ENCODE measurements around the gene FREY1.

The FREY1 gene, protein sequence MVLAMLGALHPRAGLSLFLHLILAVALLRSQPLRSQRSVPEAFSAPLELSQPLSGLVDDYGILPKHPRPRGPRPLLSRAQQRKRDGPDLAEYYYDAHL

GRCh38 chr11:45906965-45907611, at the start of gene FREY1:
TSS of gene FREY1 (minus strand) at chr11:45907271. CDS start at chr11:45907245, 26 bp downstream.
- no peak for DNase-seq (ENCODE audit: low read depth)

- peak; percentile 50 for DNase-seq (ENCODE audit: low read depth)
Measured at GRCh38 chr11:45949992-45950407, 42.9 kb upstream of the FREY1 start.

DNA sequence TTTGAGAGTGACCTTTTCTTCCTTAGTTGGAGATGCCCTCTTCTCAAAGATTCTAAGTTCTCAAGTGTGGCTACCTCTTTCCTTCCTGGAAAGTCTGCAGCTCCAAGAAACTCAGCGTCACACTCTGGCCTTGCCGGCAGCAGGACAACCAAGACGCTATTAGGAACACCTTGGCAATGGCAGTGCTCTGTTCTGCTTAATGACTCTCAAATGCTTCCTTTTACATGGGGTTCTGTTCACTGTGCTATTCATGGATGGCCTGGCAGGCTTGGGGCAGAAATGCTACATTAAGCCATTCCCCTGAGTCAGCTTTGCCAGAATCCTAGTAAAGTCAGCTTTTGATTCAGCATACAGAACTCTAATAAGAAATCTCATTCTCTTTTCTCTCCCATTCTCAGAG, 41.3 kb upstream of the FREY1 start:
- no peak for DNase-seq (ENCODE audit: low read depth)

DNA sequence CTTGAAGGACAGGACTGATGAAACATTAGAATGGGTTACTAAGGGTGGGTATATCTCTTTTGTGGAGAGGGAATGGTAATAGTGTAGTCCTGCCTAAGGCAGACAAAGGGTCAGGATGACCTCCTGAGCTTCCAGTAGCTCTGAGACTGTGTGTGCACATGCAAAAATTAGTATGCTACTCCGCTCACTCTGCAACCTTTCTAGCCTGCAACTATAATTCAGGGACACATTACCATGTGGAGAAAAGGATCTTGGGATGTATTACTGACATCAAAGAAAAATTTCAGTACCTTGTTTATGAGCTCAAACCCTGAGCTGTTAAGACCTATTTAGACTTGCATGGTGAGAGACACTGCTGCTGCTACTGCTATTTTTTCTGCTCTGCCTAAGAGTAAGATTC, 40.8 kb upstream of the FREY1 start:
- DNase-seq (ENCODE audit: low read depth): no peak

- no peak for DNase-seq (ENCODE audit: low read depth)
Measured at GRCh38 chr11:45945397-45945999, 38.4 kb upstream of the FREY1 start.

DNA sequence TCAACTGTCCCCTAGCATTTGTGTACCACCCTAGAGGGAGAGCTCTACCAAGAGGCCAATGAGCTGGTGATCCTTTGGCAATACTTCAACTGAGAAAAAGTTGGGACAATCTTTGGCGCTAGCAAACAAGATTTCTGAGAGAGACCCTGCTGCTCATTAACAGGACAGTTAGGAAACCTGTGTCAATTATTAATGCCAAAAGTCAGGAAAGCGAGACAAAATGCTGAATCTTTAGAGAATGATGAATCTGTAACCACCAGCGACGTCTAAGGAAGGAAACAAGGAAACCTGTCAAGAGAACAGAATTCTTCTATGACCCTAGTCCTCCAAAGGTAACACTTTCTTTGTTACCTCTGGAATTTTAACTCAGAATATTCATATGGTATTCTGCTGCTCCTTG, 35.3 kb upstream of the FREY1 start:
- no peak for DNase-seq (ENCODE audit: low read depth)

- DNase-seq (ENCODE audit: low read depth): no peak
Measured at GRCh38 chr11:45941285-45941684, 34.2 kb upstream of the FREY1 start.

DNA sequence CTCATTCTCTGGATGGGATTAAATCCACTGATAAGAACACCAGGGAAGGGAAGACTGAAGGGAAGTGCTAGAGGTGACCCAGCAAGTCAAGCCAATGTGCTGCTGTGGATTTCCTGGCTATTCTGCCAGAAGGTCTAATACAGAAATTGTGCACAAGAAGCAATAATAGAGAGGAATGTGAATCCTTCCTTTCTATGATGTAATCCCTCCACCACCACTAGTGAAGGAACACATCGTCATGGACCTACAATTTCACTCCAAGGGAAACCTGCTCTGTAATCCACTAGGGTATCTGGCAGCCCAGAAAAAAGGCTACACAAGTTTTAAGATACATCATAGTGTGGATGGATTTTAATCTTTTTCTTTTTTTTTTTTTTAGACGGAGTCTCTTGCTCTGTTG, 32.8 kb upstream of the FREY1 start:
- DNase-seq (ENCODE audit: low read depth): no peak

- no peak for DNase-seq (ENCODE audit: low read depth)
Measured at GRCh38 chr11:45937916-45938315, 30.8 kb upstream of the FREY1 start.

- no peak for DNase-seq (ENCODE audit: low read depth)
Measured at GRCh38 chr11:45936511-45937054, 29.5 kb upstream of the FREY1 start.

DNA sequence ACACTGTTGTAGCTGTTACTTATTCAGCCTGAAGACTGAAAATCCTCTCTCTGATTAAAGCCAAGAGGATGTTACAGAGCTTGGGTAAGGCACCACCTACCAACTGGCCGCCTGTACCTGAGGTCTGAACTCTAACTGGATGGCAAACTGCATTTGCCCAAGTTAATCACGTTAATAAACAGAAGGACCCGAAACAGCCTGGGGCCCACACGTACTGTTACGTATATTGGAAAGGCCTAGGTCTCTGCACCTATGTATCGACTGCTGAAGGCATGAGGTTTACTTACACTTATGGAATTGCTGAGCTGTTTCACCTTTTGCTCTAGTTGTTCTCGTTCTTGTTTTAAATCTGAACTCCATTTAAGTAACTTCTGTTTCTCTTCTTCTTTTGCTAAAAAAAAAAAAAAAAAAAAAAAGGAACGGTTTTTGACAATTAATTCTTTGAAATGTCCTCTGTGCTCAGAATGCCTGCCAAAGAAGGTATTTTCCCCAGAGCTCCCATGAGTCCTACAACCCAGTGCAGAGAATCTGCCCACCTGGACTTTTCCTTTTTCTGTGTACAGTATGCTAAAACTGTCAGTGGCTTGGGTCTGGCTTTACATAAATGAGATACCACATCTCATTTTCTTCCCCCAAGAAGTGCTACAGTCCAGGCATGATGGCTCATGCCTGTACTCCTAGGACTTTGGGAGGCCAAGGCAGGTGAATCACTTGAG, 28.4 kb upstream of the FREY1 start:
- no peak for DNase-seq (ENCODE audit: low read depth)

- DNase-seq (ENCODE audit: low read depth): no peak
Measured at GRCh38 chr11:45934580-45935318, 27.7 kb upstream of the FREY1 start.

DNA sequence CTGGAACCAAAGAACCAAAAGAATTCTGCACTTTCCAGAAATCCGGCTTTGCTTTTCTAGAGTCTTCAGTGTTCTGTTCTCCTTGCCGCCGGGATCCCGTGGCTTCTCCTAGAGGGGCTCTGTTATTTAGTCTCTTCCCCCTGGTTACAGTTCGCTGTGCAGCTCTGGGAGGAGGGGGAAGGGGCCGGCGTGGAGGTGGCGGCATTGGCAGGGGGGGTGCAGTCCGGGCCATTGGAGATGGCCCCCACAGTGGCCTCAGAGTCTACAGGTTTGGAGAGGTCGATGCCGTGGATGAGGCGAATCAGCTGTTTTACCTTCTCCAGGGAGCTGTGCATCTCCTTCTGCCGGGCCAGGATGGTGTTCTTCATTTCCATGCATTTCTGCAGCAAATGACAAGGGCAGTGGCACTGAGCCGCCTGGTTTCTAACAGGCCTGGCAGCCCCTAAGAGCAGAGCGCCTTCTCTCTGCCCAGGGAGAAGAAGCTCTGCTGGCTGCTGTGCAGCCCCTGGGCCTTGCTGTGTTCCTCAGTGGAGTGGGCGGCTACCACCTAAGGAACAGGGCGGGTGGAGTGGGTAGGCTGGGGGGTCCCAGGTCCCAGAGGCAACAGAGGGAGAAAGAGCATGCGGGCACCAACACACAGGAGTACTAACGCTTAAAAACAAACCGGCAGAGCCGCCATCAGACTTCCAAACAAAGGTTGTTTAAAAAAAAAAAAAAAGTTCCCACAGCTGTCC, 26.9 kb upstream of the FREY1 start:
- DNase-seq (ENCODE audit: low read depth): no peak

DNA sequence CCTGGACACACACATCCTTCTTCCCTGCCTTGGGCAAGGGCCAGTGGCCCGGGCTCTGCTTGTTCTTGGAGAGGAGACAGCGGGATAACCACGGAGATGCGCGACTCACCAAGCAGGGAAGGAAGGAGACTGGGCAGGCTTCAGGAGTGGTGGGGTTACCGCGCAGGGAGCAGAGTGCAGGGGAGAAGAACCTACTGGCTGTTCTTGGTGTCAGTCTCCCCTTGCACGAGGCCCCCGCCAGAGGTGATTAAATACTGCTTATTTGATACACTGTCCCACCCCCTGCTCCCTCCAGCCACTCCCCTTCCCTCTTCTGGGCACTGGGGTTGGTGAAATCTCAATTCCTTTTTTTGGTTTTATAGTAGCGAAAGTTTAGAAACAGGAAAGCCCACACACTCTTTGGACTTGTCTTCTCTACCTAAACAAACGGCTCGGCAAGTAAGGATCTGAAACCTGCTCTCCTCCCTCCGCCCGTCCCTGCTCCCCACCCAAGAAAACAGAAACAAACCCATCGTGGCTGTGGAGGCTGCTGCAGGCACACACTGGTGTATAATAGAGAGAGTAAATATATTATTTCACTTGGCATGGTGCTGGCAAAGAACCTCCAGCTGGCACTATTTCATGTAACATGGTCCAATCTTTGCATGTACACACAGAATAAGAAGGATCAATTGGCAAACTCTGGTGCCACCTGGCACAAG, 26.2 kb upstream of the FREY1 start:
- DNase-seq (ENCODE audit: low read depth): peak; percentile 6

DNA sequence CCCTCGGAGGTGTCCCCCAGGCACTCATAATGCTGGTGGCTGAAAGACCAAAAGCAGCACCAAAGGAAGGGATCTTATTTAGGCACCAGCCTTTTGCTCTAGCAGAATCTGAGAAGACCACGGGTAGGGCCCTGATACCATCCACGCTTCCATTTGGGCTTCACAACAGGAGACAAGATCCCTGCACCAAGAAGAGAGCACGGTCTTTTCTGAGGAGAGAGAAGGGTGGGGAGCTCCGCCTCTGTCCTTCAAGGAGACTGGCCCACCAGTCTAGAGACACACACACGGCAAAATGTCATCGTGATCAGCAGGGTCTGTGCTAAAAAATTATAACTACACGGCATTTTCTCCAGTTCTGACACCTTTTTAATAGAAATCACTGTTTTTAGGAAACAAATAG, 25.1 kb upstream of the FREY1 start:
- no peak for DNase-seq (ENCODE audit: low read depth)

- DNase-seq (ENCODE audit: low read depth): no peak
Measured at GRCh38 chr11:45931739-45932138, 24.7 kb upstream of the FREY1 start.

- DNase-seq (ENCODE audit: low read depth): no peak
Measured at GRCh38 chr11:45930951-45931570, 24.0 kb upstream of the FREY1 start.

DNA sequence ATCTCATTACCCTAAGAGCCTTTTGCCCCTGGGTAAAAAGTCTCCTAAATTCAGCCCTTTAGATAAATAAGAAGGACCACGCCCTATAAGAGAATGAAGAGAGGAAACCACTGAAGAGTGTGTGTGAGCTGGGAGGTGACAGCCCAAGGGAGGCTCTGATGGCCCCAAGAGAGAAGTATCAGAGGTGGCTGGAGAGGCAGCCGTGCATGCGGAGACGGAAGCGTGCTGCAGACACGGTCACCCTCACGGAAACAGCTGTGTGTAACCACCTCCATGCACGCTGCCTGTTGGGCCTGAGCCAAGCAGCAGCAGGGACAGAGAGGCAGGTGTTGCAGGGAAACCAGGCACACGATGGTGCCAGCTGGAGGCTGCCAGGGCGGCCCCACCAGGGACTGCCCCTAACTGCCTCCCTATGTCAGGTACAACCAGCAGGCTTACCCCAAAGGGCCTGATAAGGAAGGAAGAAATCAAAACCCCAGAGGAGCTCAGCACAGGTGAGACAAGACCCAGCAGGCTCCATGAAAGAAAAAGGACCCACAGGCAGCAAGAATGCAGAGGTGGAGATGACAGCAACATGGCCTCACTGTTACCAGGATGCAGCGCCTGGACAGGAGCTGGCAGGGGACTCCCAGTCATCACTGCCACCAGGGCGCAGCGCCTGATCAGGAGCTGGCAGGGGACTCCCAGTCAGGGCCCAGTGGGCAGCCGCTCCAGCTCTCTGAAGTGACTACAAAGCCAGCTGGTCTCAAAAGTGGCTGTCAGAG, 23.1 kb upstream of the FREY1 start:
- DNase-seq (ENCODE audit: low read depth): no peak

GRCh38 chr11:45929486-45930030, 22.5 kb upstream of the FREY1 start:
- DNase-seq (ENCODE audit: low read depth): no peak
